ENCODE results near the gene KRTAP9-4.
"Not testable (repeated sequence)": the region's sequence is repeated elsewhere in the genome, so short reads cannot be mapped to it uniquely, and the experiment has no call there.

The KRTAP9-4 gene

GRCh38 chr17:41254861-41255260, 5.4 kb downstream of the KRTAP9-4 start:
- Mint-ChIP-seq H3K9me3 (no peaks in the 10 kb centered on the region), H3K27me3 (peaks cover 8% of the 10 kb centered on the region), H3K27ac (no peak overlapping the region), H3K4me3 (no peak overlapping the region), H3K4me1 (peaks cover 10% of the 10 kb centered on the region)
- ATAC-seq (no peak), DNase-seq (no peak)

- DNase-seq, H3K27me3 Mint-ChIP-seq, H3K4me3 Mint-ChIP-seq, ATAC-seq, H3K9me3 Mint-ChIP-seq, H3K27ac Mint-ChIP-seq: not testable (repeated sequence)
- H3K4me1 Mint-ChIP-seq = peaks cover 16% of the 10 kb centered on the region
Measured at GRCh38 chr17:41255381-41256290, 6.1 kb downstream of the KRTAP9-4 start, which contains the start of gene KRTAP9-9. Gene KRTAP9-9, plus strand, starts transcription at chr17:41255384.

GRCh38 chr17:41256291-41256685, 6.8 kb downstream of the KRTAP9-4 start:
- no peaks in the 10 kb centered on the region for H3K27me3 Mint-ChIP-seq
- no peak overlapping the region for H3K27ac Mint-ChIP-seq
- H3K4me1 Mint-ChIP-seq = peaks cover 22% of the 10 kb centered on the region
- DNase-seq (no peak), ATAC-seq (no peak)
- no peak overlapping the region for H3K4me3 Mint-ChIP-seq
- no peaks in the 10 kb centered on the region for H3K9me3 Mint-ChIP-seq

- H3K4me1 Mint-ChIP-seq = peaks cover 15% of the 10 kb centered on the region
- H3K4me3 Mint-ChIP-seq = no peak overlapping the region
- ATAC-seq (no peak), DNase-seq (no peak)
- H3K9me3 Mint-ChIP-seq = no peaks in the 10 kb centered on the region
- no peaks in the 10 kb centered on the region for H3K27me3 Mint-ChIP-seq
- H3K27ac Mint-ChIP-seq = no peak overlapping the region
Measured at GRCh38 chr17:41258406-41258805, 8.9 kb downstream of the KRTAP9-4 start.

GRCh38 chr17:41263212-41263611, 13.7 kb downstream of the KRTAP9-4 start:
- Mint-ChIP-seq H3K4me1 (peaks cover 15% of the 10 kb centered on the region), H3K9me3 (no peaks in the 10 kb centered on the region), H3K27ac (no peak overlapping the region), H3K4me3 (no peak overlapping the region), H3K27me3 (no peaks in the 10 kb centered on the region)
- no peak for ATAC-seq
- DNase-seq = no peak

- H3K27ac Mint-ChIP-seq = no peak overlapping the region
- H3K9me3 Mint-ChIP-seq = no peaks in the 10 kb centered on the region
- no peak overlapping the region for H3K4me3 Mint-ChIP-seq
- ATAC-seq (no peak), DNase-seq (no peak)
- H3K27me3 Mint-ChIP-seq = no peaks in the 10 kb centered on the region
- H3K4me1 Mint-ChIP-seq = peaks cover 15% of the 10 kb centered on the region
Measured at GRCh38 chr17:41264599-41264998, 15.1 kb downstream of the KRTAP9-4 start.

GRCh38 chr17:41265078-41265477, 15.6 kb downstream of the KRTAP9-4 start, which contains the start of gene KRTAP9-6:
Gene KRTAP9-6, plus strand, starts transcription at chr17:41265378. Its CDS starts 0 bp downstream, at chr17:41265378.
- H3K27me3 Mint-ChIP-seq = no peaks in the 10 kb centered on the region
- no peak for DNase-seq
- H3K4me1 Mint-ChIP-seq = peaks cover 14% of the 10 kb centered on the region
- no peak within 1 kb of the TSS for H3K27ac Mint-ChIP-seq
- no peak within 1 kb of the TSS for H3K4me3 Mint-ChIP-seq
- ATAC-seq = no peak
- no peaks in the 10 kb centered on the region for H3K9me3 Mint-ChIP-seq

GRCh38 chr17:41267711-41268110, 18.2 kb downstream of the KRTAP9-4 start:
- no peaks in the 10 kb centered on the region for H3K9me3 Mint-ChIP-seq
- no peaks in the 10 kb centered on the region for H3K4me1 Mint-ChIP-seq
- H3K4me3 Mint-ChIP-seq = no peak overlapping the region
- ATAC-seq = no peak
- no peak overlapping the region for H3K27ac Mint-ChIP-seq
- no peak for DNase-seq
- H3K27me3 Mint-ChIP-seq = no peaks in the 10 kb centered on the region

- not testable (repeated sequence) for H3K9me3 Mint-ChIP-seq, ATAC-seq, H3K4me1 Mint-ChIP-seq, H3K4me3 Mint-ChIP-seq, H3K27me3 Mint-ChIP-seq, H3K27ac Mint-ChIP-seq, DNase-seq
Measured at GRCh38 chr17:41271323-41271722, 21.8 kb downstream of the KRTAP9-4 start.

- ATAC-seq (no peak), DNase-seq (no peak)
- no peaks in the 10 kb centered on the region for H3K9me3 Mint-ChIP-seq
- H3K4me3 Mint-ChIP-seq = no peak overlapping the region
- no peaks in the 10 kb centered on the region for H3K4me1 Mint-ChIP-seq
- peaks cover 7% of the 10 kb centered on the region for H3K27me3 Mint-ChIP-seq
- no peak overlapping the region for H3K27ac Mint-ChIP-seq
Measured at GRCh38 chr17:41271858-41272257, 22.4 kb downstream of the KRTAP9-4 start.

- H3K27ac Mint-ChIP-seq, DNase-seq, ATAC-seq: not testable (repeated sequence)
Measured at GRCh38 chr17:41275648-41276190, 26.2 kb downstream of the KRTAP9-4 start, which contains the start of gene KRTAP9-7. Gene KRTAP9-7, plus strand, starts transcription at chr17:41275698. Its CDS starts 0 bp downstream, at chr17:41275698.

GRCh38 chr17:41278176-41278955, 28.9 kb downstream of the KRTAP9-4 start:
- H3K27me3 Mint-ChIP-seq = peaks cover 7% of the 10 kb centered on the region
- H3K4me1 Mint-ChIP-seq = no peaks in the 10 kb centered on the region
- ATAC-seq = no peak
- DNase-seq = no peak
- H3K27ac Mint-ChIP-seq = no peak overlapping the region
- no peaks in the 10 kb centered on the region for H3K9me3 Mint-ChIP-seq
- H3K4me3 Mint-ChIP-seq = no peak overlapping the region

More at GRCh38 chr17:41275648-41276190, 26.2 kb downstream of the KRTAP9-4 start, which contains the start of gene KRTAP9-7:
- not testable (repeated sequence) for H3K27me3 Mint-ChIP-seq, H3K4me3 Mint-ChIP-seq, H3K9me3 Mint-ChIP-seq, H3K4me1 Mint-ChIP-seq

GRCh38 chr17:41284043-41284442, 34.6 kb downstream of the KRTAP9-4 start:
- Mint-ChIP-seq H3K4me3 (no peak overlapping the region), H3K27me3 (no peaks in the 10 kb centered on the region), H3K9me3 (no peaks in the 10 kb centered on the region), H3K27ac (no peak overlapping the region), H3K4me1 (peaks cover 7% of the 10 kb centered on the region)
- DNase-seq = no peak
- no peak for ATAC-seq

GRCh38 chr17:41284546-41284945, 35.1 kb downstream of the KRTAP9-4 start:
- no peak overlapping the region for H3K4me3 Mint-ChIP-seq
- H3K9me3 Mint-ChIP-seq = no peaks in the 10 kb centered on the region
- H3K27me3 Mint-ChIP-seq = no peaks in the 10 kb centered on the region
- no peak for ATAC-seq
- no peak overlapping the region for H3K27ac Mint-ChIP-seq
- DNase-seq = no peak
- peaks cover 7% of the 10 kb centered on the region for H3K4me1 Mint-ChIP-seq

GRCh38 chr17:41287050-41287449, 37.6 kb downstream of the KRTAP9-4 start:
- H3K4me3 Mint-ChIP-seq = no peak overlapping the region
- H3K27ac Mint-ChIP-seq = no peak overlapping the region
- no peaks in the 10 kb centered on the region for H3K9me3 Mint-ChIP-seq

More at GRCh38 chr17:41287050-41287449, 37.6 kb downstream of the KRTAP9-4 start:
- no peak for DNase-seq
- ATAC-seq = no peak
- Mint-ChIP-seq H3K4me1 (peaks cover 7% of the 10 kb centered on the region), H3K27me3 (no peaks in the 10 kb centered on the region)
